Islet of Langerhans (tissue), 1 donor: ENCODE measurements around the gene MIER3.

Experiments used
- FAIRE-seq: peaks from one replicate; lab custom pipeline; 2011; peaks lifted over from hg19 to GRCh38; lab: Jason Lieb, UNC

The MIER3 gene

DNA sequence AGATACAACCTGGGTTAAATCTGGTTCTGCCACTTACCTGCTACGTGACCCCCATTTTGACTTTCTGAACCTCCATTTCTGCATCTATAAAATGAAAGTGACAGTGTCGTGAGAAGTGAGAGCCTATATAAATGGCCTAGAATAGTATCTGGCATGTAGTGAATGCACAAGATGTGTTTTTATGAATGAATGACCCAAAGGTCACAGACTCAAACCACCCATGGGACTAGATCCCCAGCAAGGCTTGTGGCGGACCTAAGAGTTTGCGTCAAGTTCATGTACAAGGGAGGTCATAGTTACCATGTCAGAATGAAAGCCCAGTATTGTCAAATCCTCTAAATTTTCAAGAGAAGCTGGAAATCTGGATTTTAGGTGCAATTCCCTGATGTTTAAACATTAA, 53.7 kb downstream of the MIER3 start:
- no peak for FAIRE-seq

DNA sequence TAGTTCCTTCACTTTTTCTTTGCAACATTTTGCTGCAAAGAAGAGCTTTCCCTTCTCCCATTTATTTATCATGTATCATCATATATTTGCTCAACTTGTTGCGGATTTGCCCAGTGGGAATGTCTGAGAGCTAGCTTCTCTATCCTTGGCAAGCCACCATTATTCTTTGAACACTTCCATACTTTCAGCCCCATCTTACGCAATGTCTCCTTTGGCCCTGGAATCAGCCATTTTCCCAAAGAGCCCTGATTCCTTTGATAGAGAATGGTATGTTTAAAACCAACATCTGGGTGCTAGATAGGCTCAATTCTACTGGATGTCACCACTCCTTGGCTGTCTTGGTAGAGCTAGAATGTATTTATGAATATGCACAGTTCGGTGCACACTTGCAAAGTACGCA, 55.2 kb downstream of the MIER3 start:
- FAIRE-seq, result no peak

DNA sequence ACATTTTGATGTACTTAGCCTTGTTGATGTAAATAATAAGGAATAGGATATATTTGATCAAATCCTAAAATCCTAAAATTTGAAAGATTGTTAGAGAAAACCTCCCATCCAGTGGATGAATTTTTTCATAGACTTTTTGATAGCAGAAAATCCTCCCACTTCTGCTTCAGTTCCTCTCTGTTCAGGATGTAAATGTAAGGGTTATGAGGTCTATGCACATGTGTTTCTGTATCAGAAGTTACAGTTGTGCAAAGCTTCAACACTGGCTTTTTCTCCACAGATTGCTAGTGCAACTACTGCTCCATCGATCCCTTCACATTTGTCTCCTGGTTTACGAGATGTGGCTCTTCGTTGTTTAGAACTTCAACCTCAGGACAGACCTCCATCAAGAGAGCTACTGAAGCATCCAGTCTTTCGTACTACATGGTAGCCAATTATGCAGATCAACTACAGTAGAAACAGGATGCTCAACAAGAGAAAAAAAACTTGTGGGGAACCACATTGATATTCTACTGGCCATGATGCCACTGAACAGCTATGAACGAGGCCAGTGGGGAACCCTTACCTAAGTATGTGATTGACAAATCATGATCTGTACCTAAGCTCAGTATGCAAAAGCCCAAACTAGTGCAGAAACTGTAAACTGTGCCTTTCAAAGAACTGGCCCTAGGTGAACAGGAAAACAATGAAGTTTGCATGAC, 58.5 kb downstream of the MIER3 start:
- FAIRE-seq, result no peak

DNA sequence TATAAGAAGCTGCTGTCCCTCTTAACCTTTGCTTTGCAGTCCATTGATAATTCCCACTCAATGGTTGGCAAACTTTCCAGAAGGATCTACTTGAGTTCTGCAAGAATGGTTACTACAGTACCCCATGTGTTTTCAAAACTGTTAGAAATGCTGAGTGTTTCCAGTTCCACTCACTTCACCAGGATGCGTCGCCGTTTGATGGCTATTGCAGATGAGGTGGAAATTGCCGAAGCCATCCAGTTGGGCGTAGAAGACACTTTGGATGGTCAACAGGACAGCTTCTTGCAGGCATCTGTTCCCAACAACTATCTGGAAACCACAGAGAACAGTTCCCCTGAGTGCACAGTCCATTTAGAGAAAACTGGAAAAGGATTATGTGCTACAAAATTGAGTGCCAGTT, 70.4 kb downstream of the MIER3 start:
- no peak for FAIRE-seq

DNA sequence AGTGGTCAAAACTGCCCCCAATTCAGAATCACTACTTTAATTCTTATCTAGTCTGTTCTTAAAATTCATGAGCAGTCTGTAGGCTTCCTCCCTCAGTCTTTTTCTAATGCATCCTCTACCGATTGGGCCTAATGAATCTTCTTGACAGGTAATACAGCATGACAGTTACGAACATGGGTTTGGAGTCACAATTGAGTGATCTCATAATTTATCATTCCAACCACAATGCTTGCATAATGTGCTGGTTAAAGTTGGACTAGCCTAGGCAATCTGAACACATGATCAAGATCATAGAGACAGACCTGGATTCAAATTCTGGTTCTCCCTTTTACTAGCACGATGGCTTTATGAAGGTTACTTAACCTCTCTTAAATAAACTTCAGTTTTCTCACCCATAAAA, 75.6 kb downstream of the MIER3 start:
- FAIRE-seq, result no peak

DNA sequence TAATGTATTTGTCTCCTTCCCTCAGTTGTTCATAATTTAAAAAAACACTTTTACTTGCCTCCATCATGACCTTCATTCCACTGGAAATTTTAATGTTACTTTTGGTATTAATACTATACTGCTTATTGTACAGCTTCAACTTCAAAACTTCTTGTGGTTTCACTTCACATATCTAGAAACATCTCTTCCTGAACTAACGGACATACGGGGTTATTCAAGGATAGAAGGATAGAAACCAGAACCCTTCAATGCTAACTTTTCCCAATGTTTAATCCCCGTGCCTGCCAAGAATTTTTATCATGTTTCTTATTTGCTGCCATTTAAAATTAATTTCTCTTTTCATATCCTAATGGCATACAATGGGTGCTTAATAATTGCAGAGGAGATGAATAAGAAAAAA, 78.9 kb downstream of the MIER3 start:
- no peak for FAIRE-seq

DNA sequence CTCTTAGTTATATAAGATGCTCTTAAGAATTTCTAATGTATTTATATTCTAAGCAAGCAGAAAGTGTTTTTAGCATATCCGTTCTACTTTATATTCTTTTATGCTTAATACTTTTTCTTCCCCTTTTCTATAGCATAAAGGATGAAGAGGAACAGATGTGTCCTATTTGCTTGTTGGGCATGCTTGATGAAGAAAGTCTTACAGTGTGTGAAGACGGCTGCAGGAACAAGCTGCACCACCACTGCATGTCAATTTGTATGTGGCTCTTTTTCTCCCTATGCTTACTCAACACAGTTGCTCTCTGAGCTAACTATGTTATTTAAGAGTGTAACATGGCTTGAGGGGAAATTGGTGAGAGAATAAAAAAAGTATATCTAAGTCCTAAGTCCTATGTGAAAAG, 80.1 kb downstream of the MIER3 start:
- no peak for FAIRE-seq
